G401.6 (cell line): ENCODE results near the gene R3HDM2.

ENCODE experiments used
- FAIRE-seq: peaks from 2 replicates; lab custom pipeline; 2012; peaks lifted over from hg19 to GRCh38; lab: Jason Lieb, UNC

R3HDM2 gene

GRCh38 chr12:57430931-57431566 lies at the start of gene R3HDM2:
Gene R3HDM2 (minus strand): TSS chr12:57431043. CDS start chr12:57310428, 120,615 bp downstream.
- FAIRE-seq = peak; percentile 39

- no peak for FAIRE-seq
Measured at GRCh38 chr12:57479376-57480115, 48.7 kb upstream of the R3HDM2 start, which contains the start of gene ARHGAP9. Gene ARHGAP9 (minus strand): TSS chr12:57479866. CDS start chr12:57479406, 460 bp downstream.

- no peak for FAIRE-seq
Measured at GRCh38 chr12:57479043-57479375, 48.2 kb upstream of the R3HDM2 start.

DNA sequence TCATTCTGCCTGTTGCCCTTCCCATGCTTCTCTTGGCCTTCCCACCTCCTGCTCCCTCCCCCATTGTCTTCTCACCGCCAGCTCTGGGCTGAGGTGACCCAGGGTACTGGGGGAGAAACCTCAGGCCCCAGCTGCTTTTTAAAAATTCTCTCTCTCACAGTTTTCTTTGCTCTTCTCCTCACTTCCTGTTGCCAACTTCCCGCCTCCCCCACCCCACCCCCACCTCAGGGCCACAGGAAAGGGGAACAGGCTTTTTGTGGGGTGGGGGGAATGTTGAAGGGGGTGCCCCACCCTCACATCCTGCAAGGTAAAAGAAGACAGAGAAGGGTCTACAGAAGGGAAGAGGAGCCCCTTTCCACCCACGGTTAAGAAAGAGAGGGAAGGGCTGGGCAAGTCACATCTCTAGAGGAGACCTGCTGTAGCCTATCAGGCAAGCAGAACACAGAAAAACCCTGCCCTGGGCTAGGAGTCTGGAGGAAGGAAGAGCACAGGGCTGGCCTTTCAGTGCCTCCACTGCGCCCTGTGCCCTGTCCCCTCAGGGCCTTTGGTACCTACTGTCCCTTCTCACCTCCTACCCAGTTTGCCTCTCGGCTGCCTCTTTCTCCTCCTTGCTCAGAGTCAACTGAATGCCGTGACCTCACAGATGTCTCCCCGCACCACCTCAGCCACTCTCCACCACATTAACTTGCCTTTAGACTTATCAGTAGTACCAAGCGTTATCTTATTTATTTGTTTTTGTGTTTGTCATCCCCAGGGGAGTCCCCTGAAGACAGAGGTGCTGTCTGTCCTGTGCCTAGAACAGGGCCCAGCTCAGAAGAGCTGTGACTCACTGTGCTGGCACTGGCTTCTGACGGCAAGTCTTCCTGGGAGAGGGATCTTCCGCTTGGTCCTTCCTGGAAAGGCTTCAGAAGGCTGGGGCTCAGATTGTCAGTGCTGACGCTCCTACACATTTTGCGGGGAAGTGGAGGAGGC lies 47.2 kb upstream of the R3HDM2 start:
- FAIRE-seq = no peak

DNA sequence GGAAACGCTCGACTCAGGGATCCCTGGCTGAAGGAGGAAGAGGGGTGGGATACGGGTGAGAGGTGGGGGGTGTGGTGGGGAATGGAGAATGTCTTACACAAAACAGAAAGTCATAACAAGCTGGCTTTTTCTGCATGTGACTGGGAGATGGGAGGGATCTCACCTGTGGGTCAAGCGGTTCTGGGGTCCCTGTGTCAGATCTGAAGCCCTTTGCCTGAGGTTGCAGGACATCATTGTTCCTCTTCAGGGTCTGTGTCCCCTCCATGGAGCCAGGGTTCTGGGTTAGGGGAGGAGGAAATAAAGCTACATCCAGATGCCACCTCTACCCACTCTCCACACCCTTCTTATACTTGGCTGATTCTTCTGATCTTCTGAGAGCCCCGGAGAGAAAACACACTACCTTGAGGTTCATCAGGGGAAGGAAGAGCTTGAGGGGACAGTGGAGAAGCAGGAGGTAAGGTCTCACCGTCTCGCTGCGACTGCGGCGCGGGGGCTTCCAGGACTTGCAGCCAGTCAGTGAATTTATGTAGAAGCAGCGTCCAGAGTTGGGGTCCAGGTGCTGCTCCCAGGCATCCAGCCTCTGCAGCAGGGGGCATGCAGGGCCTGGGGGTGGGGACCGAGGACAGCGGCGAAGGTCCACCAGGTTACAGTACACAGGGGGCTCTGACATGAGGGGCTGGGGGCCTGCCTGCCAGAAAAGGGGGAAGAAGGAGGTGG lies 46.3 kb upstream of the R3HDM2 start:
- FAIRE-seq = no peak

GRCh38 chr12:57476162-57476992 lies 45.5 kb upstream of the R3HDM2 start:
- no peak for FAIRE-seq

GRCh38 chr12:57475271-57476161 lies 44.7 kb upstream of the R3HDM2 start:
- no peak for FAIRE-seq

- FAIRE-seq = no peak
Measured at GRCh38 chr12:57474862-57475261, 44.0 kb upstream of the R3HDM2 start.

- FAIRE-seq = no peak
Measured at GRCh38 chr12:57474430-57474829, 43.6 kb upstream of the R3HDM2 start.

- FAIRE-seq = no peak
Measured at GRCh38 chr12:57473886-57474285, 43.0 kb upstream of the R3HDM2 start.

- FAIRE-seq = no peak
Measured at GRCh38 chr12:57473392-57473791, 42.5 kb upstream of the R3HDM2 start.

- no peak for FAIRE-seq
Measured at GRCh38 chr12:57472391-57472790, 41.5 kb upstream of the R3HDM2 start.

- no peak for FAIRE-seq
Measured at GRCh38 chr12:57471661-57472060, 40.8 kb upstream of the R3HDM2 start.

GRCh38 chr12:57470970-57471656 lies 40.3 kb upstream of the R3HDM2 start:
- no peak for FAIRE-seq

- FAIRE-seq = no peak
Measured at GRCh38 chr12:57470286-57470969, 39.6 kb upstream of the R3HDM2 start.

DNA sequence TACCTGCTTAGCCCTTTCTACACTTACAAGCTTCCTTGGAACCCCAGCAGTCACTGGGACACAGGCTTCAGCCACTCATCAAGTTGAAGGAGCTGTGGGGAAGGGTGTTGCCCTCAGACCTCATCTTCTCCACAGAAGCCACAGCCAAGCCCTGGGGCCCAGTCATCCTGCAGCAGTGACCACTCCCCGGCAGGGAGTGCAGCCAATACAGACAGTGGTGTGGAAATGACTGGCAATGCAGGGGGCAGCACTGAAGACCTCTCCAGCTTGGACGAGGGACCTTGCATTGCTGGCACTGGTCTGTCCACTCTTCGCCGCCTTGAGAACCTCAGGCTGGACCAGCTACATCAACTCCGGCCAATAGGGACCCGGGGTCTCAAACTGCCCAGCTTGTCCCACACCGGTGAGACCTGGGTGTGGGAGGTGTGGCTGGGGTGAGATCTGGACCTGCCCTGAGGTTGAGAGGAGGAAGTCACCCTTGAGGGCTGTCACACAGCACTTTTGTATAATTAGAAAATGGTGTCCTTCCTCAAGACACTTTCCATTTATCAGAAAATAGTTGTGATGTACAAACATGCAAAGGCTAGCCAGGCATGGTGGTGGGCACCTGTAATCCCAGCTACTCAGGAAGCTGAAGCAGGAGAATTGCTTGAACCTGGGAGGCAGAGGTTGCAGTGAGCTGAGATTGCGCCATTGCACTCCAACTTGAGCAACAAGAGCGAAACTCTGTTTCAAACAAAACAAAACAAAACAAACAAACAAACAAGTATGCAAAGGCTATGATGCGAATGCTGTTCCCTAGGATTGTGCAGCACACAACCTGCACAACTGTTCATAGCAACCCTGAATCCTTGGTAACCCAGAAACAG lies 38.7 kb upstream of the R3HDM2 start:
- no peak for FAIRE-seq

- no peak for FAIRE-seq
Measured at GRCh38 chr12:57467915-57468314, 37.1 kb upstream of the R3HDM2 start.
